ENCODE data around the gene LEP. TPM values are rescaled to one million over a fixed set of nuclear protein-coding genes. Genes with fewer than 3 reads are reported as not detected.

The LEP gene
- total and polyA plus RNA-seq, 2 of the 8 experiments (the other 6 are each of a cell fraction or from before 2014, with no cell fraction given), result not detected

GRCh38 chr7:128255271-128255670 is 14.2 kb downstream of the LEP start (continued):
- no peak for TF ChIP-seq CHD7 (IDR thresholded peaks at IDR 0.05; ENCODE audit: insufficient replicate concordance, low read length)
- no peak for TF ChIP-seq TAF7 (optimal IDR thresholded peaks at IDR 0.05; ENCODE audit: borderline replicate concordance, low read depth, low read length)
- no peak for TF ChIP-seq TEAD4 (IDR thresholded peaks at IDR 0.05; ENCODE audit: low read depth, low read length)
- TF ChIP-seq CTBP2 (IDR thresholded peaks at IDR 0.05; ENCODE audit: borderline replicate concordance, insufficient read depth, insufficient read length, low read length), result no peak
- TF ChIP-seq SRF (IDR thresholded peaks at IDR 0.05; ENCODE audit: low read depth, low read length), result no peak
- no peak for TF ChIP-seq SP2 (IDR thresholded peaks at IDR 0.05; ENCODE audit: low read length)
